GM12874 (cell line): ENCODE results near the gene SOX6.

Experiments used
- CTCF ChIP-seq: IDR thresholded peaks from 2 replicates; pipeline ENCODE4 v1.5.1; 2011; ENCODE audit warnings: low read depth, mild to moderate bottlenecking, control low read depth, low read length, moderate library complexity; ENCODE audit not compliant: insufficient read depth

Gene SOX6

GRCh38 chr11:15942126-15942525, 414.2 kb downstream of the SOX6 start:
- no peak for TF ChIP-seq CTCF

- TF ChIP-seq CTCF: peak; percentile 96
These were observed 415.1 kb downstream of the SOX6 start for GRCh38 chr11:15941206-15941770.

- no peak for TF ChIP-seq CTCF
These were observed 415.7 kb downstream of the SOX6 start for GRCh38 chr11:15940462-15941205.

GRCh38 chr11:15938983-15939382, 417.4 kb downstream of the SOX6 start:
- no peak for TF ChIP-seq CTCF

GRCh38 chr11:15938121-15938611, 418.2 kb downstream of the SOX6 start:
- no peak for TF ChIP-seq CTCF

GRCh38 chr11:15937601-15938120, 418.7 kb downstream of the SOX6 start:
- TF ChIP-seq CTCF: no peak

- no peak for TF ChIP-seq CTCF
These were observed 420.3 kb downstream of the SOX6 start for GRCh38 chr11:15936011-15936410.
